Stimulated activated naive B cell treated with anti-CD40 and anti-IgM and Interleukin-4, amounts not matched to agents 10 μg/mL and 1 μg/mL and 100 μg/mL, for 72 hours (primary cell): ENCODE data around the gene JAG2.

Experiments
- ATAC-seq, 2 donors: fragments of 150-1000 bp; cut with Tn5 transposase; replicated peaks; 2 replicates each; pipeline ENCODE4 v1.10.0; 2021; ENCODE audit warnings: moderate library complexity in 1 of 2
- DNase-seq: peaks from one replicate; pipeline ENCODE4 v3.0.0; 2021
- H3K27ac Mint-ChIP-seq: one replicate; pipeline ENCODE4 v1.8.0; 2022; ENCODE audit warnings: mild to moderate bottlenecking, mixed read lengths
- H3K27me3 Mint-ChIP-seq, 2 donors: one replicate each; pipeline ENCODE4 v1.8.0; 2022; ENCODE audit warnings: mixed read lengths in 2 of 2
- H3K36me3 Mint-ChIP-seq, 2 donors: one replicate each; pipeline ENCODE4 v1.8.0; 2022; ENCODE audit warnings: mixed read lengths in 2 of 2, mild to moderate bottlenecking in 1 of 2
- H3K4me1 Mint-ChIP-seq, 2 donors: one replicate each; pipeline ENCODE4 v1.8.0; 2022; ENCODE audit warnings: mixed read lengths in 2 of 2, mild to moderate bottlenecking in 1 of 2
- H3K4me3 Mint-ChIP-seq, 2 donors: one replicate each; pipeline ENCODE4 v1.8.0; 2022; ENCODE audit warnings: mild to moderate bottlenecking in 2 of 2, mixed read lengths in 2 of 2, moderate library complexity in 1 of 2
- H3K9me3 Mint-ChIP-seq, 2 donors: one replicate each; pipeline ENCODE4 v1.8.0; 2022; ENCODE audit warnings: mixed read lengths in 2 of 2, mild to moderate bottlenecking in 1 of 2

Gene JAG2

GRCh38 chr14:105150368-105151083, 18.1 kb downstream of the JAG2 start:
- Mint-ChIP-seq H3K36me3 (no peaks in the 10 kb centered on the region), H3K27me3 (no peaks in the 10 kb centered on the region), H3K27ac (no peak overlapping the region), H3K4me1 (peaks cover 0 to 3% of the 10 kb centered on the region in 2 donors), H3K4me3 (no peak overlapping the region), H3K9me3 (no peaks in the 10 kb centered on the region)
- ATAC-seq (no peak), DNase-seq (no peak)

DNA sequence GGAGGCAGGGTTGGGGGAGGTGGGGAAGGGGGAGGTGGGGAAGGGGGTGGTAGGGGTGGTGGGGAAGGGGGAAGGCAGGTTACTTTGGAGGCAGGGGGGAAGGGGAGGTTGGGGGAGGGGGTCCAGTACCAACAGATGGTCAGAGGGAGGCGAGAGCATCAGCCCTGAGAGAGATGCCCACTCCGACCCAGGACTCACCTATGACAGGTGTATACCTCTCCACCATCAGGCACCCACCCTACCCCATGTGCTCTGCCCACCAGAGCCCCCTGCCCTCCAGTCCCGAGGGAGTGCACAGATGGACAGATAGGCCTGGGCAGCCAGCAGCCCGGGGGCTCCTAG, 18.6 kb downstream of the JAG2 start:
- Mint-ChIP-seq H3K36me3 (no peaks in the 10 kb centered on the region), H3K27me3 (no peaks in the 10 kb centered on the region), H3K4me1 (peaks cover 0 to 3% of the 10 kb centered on the region in 2 donors), H3K27ac (no peak overlapping the region), H3K4me3 (no peak overlapping the region), H3K9me3 (no peaks in the 10 kb centered on the region)
- DNase-seq = no peak
- no peak for ATAC-seq

GRCh38 chr14:105149146-105149781, 19.3 kb downstream of the JAG2 start:
- Mint-ChIP-seq H3K27me3 (no peaks in the 10 kb centered on the region), H3K9me3 (no peaks in the 10 kb centered on the region), H3K27ac (no peak overlapping the region), H3K36me3 (no peaks in the 10 kb centered on the region), H3K4me1 (no peaks in the 10 kb centered on the region), H3K4me3 (no peak overlapping the region)
- ATAC-seq (no peak), DNase-seq (no peak)

DNA sequence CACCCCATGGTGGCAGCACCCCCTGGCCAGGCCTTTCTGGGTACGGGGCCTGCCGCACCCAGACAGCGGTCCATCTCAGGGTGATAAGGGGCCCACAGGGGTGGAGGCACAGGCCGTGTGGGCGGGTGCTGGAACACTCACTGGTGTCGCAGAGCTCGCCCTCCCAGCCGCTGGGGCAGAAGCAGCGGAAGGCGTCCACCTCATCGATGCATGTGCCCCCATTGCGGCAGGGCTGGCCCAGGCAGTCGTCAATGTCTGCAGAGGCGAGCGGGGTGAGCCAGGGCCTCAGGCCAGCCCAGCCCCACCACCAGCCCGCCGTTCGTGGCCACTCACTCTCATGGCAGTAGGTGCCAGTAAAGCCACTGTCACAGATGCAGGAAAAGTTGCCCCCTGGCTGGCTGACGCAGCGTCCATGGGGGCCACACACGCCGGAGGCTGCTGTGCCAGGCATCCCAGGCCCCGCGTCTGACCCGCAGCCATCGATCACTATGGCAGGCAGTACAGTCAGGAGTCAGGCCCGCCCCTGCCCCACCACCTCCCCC, 19.9 kb downstream of the JAG2 start:
- H3K9me3 Mint-ChIP-seq = no peaks in the 10 kb centered on the region
- DNase-seq = no peak

DNA sequence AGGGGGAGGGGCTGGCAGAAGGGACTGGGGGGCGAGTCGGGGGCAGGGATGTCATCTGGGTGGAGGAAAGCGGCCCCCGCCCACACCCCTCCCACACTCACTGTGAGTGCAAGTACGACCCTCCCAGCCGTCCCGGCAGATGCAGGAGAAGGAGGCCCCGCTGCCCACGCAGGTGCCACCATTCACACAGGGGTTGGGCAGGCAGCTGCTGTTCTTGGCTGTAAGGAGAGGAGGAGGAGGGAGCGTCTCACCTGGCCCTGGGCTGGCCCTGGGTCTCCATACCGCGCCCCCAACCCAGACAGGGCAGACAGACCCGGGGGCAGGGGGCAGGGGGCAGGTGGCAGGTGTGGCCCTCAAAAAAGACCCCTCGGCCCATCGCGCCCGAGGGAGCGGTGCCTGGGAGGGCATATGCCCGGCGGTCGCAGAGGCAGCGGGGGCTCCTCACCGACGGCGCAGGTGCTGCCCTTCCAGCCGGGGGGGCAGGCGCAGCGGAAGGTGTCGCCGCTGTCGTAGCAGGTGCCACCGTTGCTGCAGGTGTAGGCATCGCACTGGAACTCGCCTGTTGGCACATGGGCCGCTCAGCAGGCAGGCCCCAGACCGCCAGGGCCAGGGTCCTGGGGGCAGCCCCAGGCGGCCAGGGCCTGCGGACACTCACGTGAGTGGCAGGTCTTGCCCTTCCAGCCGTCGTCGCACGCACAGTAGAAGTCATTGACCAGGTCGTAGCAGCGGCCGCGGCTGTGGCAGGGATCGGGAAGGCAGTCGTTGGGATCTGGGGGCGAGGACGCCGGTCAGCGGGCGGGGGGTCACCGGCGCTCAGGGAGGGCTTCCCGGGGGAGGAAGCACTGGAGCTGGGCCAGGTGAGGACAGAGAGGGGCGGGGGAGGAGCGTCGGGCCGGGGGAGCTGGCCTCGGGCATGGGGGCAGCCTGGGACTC, 20.6 kb downstream of the JAG2 start:
- no peak overlapping the region for H3K4me3 Mint-ChIP-seq
- no peak for DNase-seq
- H3K9me3 Mint-ChIP-seq = no peaks in the 10 kb centered on the region
- no peaks in the 10 kb centered on the region for H3K36me3 Mint-ChIP-seq
- ATAC-seq = no peak
- no peaks in the 10 kb centered on the region for H3K27me3 Mint-ChIP-seq
- no peaks in the 10 kb centered on the region for H3K4me1 Mint-ChIP-seq
- H3K27ac Mint-ChIP-seq = no peak overlapping the region

More for the DNA sequence above, 19.9 kb downstream of the JAG2 start:
- ATAC-seq = no peak
- Mint-ChIP-seq H3K27me3 (no peaks in the 10 kb centered on the region), H3K4me1 (no peaks in the 10 kb centered on the region), H3K27ac (no peak overlapping the region), H3K36me3 (no peaks in the 10 kb centered on the region), H3K4me3 (no peak overlapping the region)

DNA sequence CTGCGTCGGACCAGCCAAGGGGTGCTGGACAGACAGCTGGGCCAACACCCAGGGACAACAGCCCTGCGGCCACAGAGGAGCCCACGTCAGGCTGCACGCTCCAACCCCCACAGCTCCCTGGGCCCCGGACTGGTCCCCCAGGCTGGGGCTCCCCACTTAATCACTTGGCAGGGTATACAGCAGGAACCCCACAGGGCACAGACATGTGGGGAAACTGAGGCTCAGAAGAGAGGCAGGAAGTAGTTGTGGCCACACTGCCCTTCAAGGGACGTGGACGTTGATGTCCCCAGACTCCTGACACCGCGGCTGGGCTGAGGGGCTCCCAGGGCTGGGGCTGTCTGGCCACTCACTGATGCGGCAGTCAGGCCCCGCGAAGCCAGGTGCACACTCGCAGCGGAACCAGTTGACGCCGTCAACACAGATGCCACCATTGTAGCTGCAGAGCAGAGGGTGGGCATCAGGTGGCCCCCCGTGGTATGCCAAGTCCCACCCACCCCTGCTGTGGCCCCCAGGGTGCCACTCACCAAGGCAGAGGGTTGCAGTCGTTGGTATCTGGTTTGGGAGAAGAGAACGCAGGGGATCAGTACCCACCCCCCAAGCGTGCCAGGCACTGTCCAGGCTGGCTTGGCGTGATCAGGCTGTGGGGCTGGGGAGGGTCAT, 21.5 kb downstream of the JAG2 start:
- DNase-seq = no peak
- Mint-ChIP-seq H3K4me3 (no peak overlapping the region), H3K9me3 (no peaks in the 10 kb centered on the region), H3K4me1 (no peaks in the 10 kb centered on the region), H3K27me3 (no peaks in the 10 kb centered on the region), H3K36me3 (no peaks in the 10 kb centered on the region), H3K27ac (no peak overlapping the region)
- ATAC-seq = no peak

- Mint-ChIP-seq H3K36me3 (peaks cover 0 to 2% of the 10 kb centered on the region in 2 donors), H3K9me3 (peaks cover 0 to 3% of the 10 kb centered on the region in 2 donors), H3K4me1 (no peaks in the 10 kb centered on the region), H3K4me3 (no peak overlapping the region), H3K27me3 (no peaks in the 10 kb centered on the region), H3K27ac (no peak overlapping the region)
- DNase-seq = no peak
- ATAC-seq = no peak
Observed at GRCh38 chr14:105146181-105146975, 22.2 kb downstream of the JAG2 start.

GRCh38 chr14:105145381-105146180, 23.0 kb downstream of the JAG2 start:
- Mint-ChIP-seq H3K4me3 (no peak overlapping the region), H3K27ac (no peak overlapping the region)
- no peak for ATAC-seq

GRCh38 chr14:105144666-105145380, 23.8 kb downstream of the JAG2 start:
- DNase-seq (no peak), ATAC-seq (no peak)
- H3K36me3 Mint-ChIP-seq = peaks cover 2 to 4% of the 10 kb centered on the region in 2 donors
- H3K27me3 Mint-ChIP-seq = no peaks in the 10 kb centered on the region
- no peak overlapping the region for H3K27ac Mint-ChIP-seq
- H3K9me3 Mint-ChIP-seq = peaks cover 3 to 10% of the 10 kb centered on the region in 2 donors
- H3K4me3 Mint-ChIP-seq = no peak overlapping the region
- no peaks in the 10 kb centered on the region for H3K4me1 Mint-ChIP-seq

More at GRCh38 chr14:105145381-105146180, 23.0 kb downstream of the JAG2 start:
- Mint-ChIP-seq H3K4me1 (no peaks in the 10 kb centered on the region), H3K36me3 (peaks cover 0 to 2% of the 10 kb centered on the region in 2 donors), H3K9me3 (peaks cover 0 to 5% of the 10 kb centered on the region in 2 donors), H3K27me3 (no peaks in the 10 kb centered on the region)
- no peak for DNase-seq

DNA sequence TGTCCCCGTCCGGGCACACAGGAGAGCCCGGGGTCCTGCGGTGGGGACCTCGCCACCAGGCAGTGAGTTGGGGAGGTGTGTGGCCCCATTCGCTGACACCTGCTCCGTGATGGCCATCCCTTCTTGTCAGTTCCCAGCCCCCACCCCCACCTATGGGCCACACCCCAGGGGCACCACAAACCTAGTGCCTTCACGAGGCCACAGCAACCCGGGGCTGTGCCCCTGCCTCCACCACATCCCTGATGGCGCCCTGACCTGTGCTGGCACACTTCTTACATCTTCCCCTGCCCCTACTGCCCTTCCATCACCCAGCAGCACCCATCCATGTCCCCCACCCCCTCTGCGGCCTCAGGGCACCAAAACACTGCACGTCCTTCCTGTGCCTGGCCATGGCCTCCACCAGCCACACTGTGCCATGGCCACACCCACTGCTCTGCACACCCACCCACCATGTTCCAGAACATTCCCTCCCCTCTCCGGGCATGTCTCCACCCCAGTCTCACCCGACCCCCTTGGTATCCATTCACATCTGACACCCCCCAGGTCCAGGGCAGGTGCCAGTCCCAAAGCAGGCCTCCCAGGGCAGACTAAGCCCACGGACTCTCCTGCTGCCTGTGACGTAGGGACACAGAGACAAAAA, 24.4 kb downstream of the JAG2 start:
- no peaks in the 10 kb centered on the region for H3K4me1 Mint-ChIP-seq
- no peaks in the 10 kb centered on the region for H3K27me3 Mint-ChIP-seq
- H3K9me3 Mint-ChIP-seq = peaks cover 4 to 12% of the 10 kb centered on the region in 2 donors
- H3K36me3 Mint-ChIP-seq = peaks cover 2 to 4% of the 10 kb centered on the region in 2 donors
- no peak for DNase-seq
- no peak for ATAC-seq
- no peak overlapping the region for H3K27ac Mint-ChIP-seq
- H3K4me3 Mint-ChIP-seq = no peak overlapping the region

GRCh38 chr14:105143451-105144025, 25.0 kb downstream of the JAG2 start:
- Mint-ChIP-seq H3K4me1 (no peaks in the 10 kb centered on the region), H3K36me3 (peaks cover 2 to 4% of the 10 kb centered on the region in 2 donors)

More at GRCh38 chr14:105143451-105144025, 25.0 kb downstream of the JAG2 start:
- H3K27me3 Mint-ChIP-seq = no peaks in the 10 kb centered on the region
- DNase-seq (no peak), ATAC-seq (no peak)
- peaks cover 4 to 13% of the 10 kb centered on the region in 2 donors for H3K9me3 Mint-ChIP-seq
- H3K4me3 Mint-ChIP-seq = no peak overlapping the region
- no peak overlapping the region for H3K27ac Mint-ChIP-seq
